Subcutaneous adipose tissue (tissue), 4 donors: Measurements from ENCODE around the gene HHIPL1. TPM values are rescaled to one million over a fixed set of nuclear protein-coding genes. Genes with fewer than 3 reads are reported as not detected.

Experiments used
- total RNA-seq, 4 donors: library from RNA; depleted of rRNA; stranded (reverse); fragments of >200 nt; gene quantifications; one replicate each; pipeline ENCODE4 v1.1.0, GENCODE V29; 2016
- TF ChIP-seq, protein P1 (sequence below): fragments of 450-650 bp; IDR thresholded peaks from one replicate; pipeline ENCODE4 v1.5.1; 2016; ENCODE audit warnings: low read depth, mild to moderate bottlenecking, control low read depth, antibody characterized with exemption, moderate library complexity

Gene HHIPL1
- total RNA-seq, 4 donors from 2014 or later: 1.3 to 4.8 (median 2.2) TPM

DNA sequence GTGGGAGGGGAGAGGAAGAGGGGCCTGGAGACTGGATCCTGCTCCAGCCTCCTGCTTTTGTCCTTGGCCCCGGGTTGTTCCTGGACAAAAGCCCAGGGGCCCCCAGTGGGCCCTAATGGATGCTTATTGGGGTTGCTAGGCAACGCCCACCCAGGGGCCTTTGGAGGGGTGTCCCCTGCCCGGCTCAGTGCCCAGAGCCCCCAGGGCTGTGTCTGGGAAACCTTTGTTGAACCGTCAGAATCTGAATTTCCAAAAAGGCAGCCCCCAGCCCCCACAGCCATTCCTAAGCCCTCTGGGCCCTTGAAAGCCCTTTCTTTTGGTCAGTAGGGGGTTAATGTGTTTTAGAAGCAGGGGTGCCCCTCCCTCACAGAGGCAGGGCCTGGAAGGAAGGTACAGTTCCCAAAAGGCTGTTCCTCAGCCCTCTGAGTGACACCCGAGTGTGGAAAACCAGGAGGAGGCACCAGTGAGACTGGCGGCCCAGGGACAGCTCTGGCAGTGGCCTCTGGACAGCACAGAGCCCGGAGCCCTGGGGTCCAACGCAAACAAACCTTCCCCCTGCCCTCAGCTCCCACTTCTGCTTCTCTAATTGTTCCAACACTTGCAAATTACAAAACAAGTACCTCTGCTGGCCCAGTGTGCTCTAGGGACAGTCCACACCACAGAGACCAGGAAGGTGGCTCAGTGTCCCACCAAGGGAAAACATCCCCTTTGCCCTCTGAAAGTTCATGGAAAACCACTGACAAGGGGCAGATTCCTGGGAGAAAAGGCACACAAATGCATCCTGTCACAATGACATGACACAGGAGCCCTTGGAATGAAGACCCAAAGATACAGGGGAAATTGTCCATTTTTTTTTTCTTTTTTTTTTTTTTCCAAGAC, 19.4 kb downstream of the HHIPL1 start:
- TF ChIP-seq, protein P1, sequence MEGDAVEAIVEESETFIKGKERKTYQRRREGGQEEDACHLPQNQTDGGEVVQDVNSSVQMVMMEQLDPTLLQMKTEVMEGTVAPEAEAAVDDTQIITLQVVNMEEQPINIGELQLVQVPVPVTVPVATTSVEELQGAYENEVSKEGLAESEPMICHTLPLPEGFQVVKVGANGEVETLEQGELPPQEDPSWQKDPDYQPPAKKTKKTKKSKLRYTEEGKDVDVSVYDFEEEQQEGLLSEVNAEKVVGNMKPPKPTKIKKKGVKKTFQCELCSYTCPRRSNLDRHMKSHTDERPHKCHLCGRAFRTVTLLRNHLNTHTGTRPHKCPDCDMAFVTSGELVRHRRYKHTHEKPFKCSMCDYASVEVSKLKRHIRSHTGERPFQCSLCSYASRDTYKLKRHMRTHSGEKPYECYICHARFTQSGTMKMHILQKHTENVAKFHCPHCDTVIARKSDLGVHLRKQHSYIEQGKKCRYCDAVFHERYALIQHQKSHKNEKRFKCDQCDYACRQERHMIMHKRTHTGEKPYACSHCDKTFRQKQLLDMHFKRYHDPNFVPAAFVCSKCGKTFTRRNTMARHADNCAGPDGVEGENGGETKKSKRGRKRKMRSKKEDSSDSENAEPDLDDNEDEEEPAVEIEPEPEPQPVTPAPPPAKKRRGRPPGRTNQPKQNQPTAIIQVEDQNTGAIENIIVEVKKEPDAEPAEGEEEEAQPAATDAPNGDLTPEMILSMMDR: no peak

DNA sequence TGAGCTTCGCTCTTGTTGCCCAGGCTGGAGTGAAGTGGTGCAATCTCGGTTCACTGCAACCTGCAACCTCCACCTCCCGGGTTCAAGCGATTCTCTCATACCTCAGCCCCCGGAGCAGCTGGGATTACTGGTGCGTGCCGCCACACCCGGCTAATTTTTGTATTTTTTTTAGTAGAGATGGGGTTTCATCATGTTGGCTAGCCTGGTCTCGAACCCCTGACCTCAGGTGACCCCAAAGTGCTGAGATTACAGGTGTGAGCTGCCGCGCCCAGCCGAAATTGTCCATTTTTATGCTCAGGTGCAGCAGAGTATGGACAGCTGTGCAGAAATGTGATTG, 20.0 kb downstream of the HHIPL1 start:
- TF ChIP-seq, protein P1: no peak

DNA sequence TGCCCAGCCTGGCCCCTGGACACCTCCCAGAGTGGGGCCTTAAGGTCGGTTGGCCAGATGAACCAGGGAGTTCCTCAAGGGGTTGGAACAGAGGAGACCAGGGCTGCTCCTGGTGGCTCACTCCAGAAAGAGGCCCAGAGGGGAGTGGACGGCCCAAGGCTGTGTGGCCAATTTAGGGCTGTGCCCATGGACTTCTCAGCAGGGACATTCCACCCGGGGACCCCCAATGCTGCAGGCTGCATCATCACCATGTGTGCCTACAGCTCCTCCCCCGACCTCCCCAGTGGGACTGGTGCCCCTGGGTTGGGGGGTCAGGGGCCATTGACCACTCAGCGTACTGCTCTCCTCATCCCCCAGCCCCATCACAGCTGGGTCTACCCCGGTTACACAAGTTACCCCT, 21.6 kb downstream of the HHIPL1 start:
- TF ChIP-seq, protein P1: no peak

DNA sequence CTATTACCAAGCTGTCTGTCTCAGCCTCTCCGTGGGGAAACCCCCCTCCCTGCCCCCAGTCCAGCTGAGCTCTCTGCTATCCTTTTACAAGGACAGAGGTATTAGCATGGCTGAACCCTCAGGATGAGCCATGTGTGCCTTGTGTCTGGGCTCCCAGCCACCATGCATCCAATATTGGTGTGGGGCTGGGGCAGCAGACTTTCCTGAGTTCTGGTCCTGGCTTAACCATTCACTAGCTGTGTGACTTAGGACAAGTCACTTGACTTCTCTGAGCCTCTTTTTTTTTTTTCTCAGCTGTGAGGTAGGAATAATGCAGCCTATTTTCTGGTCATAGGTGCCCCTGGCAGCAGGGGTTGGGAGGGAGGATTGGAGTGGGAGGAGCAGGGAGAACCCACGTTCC, 22.1 kb downstream of the HHIPL1 start:
- TF ChIP-seq, protein P1: no peak

DNA sequence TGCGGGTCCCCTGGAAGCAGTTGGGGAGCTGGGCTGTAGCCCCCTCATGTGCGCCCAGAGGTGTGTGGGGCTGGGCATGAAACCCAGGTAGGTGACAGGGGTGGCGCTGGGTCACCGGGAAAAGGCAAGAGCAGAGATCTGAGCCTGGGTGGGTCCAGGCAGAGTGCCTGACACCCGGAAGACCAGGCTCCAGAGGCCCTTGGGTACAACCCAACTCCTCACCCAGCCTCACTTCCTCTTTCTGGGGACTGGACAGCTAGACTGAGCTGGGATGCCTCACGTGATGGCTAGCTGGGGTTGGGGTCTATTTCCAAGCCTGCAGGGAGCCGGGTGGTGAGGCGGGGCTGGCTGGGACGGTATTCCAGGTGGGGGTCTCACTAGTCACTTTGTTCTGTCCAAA, 22.9 kb downstream of the HHIPL1 start:
- TF ChIP-seq, protein P1: no peak

DNA sequence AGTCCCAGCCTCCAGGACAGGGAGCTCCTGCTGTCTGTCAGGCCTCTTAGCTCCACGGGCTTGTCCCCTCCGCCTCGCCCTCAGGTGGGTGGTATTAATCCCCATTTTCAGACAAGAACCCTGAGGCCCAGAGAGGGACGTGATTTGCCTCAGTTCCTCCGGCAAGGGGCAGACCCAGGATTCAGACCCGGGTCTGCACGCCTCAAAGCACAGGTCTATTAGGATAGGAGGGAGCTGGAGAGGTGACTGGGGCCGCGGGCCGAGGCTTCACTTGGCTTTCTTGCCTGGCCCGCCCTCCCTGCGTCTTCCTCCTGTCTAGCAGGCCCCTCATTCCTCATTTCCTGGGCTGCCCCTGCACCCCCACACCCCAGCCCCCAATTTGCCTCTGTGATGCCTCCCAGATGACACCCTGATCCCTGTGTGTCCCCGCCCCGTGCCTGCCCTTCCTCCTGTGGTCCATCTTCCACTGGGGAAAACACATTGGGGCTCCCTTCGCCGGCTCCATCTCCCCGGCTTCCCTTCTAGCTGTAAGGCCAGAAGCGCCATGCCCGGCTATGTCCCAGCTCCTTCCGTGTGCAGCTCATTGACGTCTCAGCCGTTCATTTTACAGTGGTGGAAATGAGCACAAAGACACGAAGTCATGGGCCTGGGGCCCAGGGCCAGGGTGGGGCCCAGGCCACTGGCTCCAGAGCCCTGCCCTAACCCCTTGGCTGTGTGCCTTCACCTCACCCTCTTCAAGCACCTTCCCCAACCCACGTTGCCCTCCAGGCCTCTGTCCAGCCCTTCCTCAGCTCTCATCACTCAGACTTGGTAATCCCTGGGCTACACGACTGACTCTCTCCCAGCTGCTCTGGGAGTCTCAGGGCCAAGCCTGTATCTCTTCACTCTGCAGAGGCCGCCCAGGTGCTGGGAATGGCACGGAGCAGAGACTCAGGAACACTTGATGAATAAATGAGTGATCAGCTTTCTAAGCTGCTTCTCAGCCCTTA, 23.7 kb downstream of the HHIPL1 start:
- TF ChIP-seq, protein P1: no peak
